Activated CD8-positive, alpha-beta memory T cell treated with anti-CD3 and anti-CD28 coated beads for 24 hours (primary cell): ENCODE results near the gene TUBA3C.

Source experiments
- DNase-seq: peaks from one replicate; pipeline ENCODE4 v3.0.0-alpha.2; 2020

The TUBA3C gene

DNA sequence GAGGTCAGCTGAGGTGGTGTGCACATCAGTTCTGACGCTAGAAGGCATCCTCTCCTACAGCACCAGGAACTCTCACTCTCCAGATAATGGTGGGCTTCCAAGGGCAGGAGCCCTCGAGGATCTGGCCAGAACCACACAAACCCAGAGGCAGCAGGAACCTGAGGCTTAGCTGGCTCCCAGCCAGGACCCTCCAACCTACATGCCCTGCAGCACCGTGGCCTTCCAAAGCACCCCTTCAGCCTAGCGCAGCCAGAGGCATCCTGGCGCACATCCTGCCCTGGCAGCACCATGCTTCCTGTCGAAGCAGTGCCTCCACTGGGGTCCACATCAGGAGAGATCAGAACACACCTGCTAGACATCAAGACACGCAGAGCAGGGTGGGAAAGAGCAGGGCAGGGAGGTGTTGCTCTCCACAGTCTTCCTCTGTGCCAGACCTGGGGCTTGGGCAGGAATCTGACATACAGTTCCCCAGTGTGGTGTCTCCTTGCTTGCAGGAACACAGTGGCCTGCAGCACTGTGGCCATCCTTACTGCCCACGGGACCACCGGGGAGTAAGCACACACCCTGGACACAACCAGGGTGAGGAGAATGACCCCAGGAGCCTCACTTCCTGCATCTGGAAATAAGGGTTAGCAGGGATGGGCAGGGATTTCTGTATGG is 21.7 kb downstream of the TUBA3C start:
- no peak for DNase-seq

DNA sequence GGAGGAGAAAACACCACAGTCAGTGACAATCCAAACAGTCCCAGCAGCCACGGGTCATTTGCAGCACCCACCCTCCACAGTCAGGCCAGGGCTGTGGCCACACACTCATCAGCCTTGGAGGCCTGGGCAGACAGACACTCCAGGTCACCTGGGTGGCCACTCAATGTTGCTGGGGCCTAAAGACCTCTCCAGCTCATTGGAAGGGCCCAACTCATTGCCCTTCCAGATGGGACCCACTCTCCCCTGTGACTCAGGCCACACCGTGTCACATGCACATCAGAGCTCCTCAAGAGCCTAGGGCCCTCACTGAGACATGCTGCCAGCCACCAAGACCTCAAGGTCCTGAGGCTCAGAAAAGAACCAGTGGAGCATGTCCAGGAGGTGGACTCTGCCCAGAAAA is 22.4 kb downstream of the TUBA3C start:
- no peak for DNase-seq

DNA sequence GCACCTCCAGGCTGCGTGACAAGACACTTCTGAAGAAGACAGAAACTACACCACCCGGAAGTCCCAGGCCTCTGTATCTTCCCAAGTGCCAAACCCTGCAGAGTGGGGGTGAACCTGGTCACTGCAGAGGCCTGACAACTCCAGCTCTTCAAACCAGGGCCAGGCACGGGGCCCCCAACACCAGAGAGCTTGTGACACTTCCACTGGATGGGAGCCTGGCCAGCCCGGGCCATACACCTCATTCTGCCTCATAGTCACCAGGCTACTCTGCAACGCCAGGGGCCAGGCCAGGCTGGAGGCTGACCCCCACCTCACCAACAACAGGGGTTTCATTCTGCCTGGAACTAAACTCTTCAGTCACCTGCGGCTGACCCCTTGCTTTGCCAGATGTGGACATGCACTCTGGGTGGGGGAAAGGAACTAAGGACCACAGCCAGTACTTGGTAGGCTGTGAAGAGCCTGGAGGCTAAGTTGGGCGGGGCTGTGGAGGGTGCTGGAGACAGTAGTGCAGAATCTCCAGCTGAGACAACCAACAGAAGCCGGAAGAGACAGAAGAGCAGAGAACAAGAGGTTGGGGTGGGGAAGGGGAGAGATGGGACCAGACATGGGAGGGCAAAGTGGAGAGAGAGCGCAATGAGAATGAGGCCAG is 23.0 kb downstream of the TUBA3C start:
- no peak for DNase-seq

DNA sequence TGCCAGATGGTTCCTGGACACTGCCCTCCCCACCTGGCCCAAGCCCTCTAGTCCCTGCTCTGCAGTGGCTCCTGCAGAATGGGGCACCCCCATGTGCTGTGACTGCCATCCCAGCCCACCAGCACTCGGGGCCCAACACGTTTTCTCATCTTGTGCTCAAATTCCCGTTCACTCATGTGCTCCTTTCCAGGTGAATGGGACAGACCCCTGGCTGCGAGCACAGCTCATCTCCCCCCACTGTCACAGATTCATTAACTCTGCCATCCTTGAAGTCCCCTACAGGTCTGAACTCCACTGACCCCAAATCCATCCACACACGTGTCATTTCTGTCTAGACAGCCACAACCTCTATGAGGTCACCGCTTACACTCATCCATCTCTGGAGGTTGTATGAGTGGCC is 23.6 kb downstream of the TUBA3C start:
- no peak for DNase-seq

DNA sequence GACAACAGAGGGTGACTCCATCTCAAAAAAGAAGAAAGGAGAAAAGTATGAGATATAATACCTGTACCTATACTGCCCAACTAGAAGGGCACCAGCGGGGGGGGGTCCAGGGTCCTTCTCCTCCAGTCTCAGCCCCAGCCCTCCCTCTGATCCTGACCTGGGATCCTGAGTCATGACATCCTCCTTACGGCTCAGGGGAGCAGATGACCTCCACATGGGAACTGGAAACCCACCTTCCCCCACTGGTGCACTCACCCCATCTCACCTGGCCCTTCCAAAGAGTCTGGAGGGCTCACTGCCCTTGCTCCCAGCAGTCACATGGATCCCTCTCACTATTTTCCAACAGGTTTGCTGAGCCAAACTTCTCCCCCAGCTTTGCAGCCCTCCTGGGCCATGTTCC is 24.2 kb downstream of the TUBA3C start:
- no peak for DNase-seq

DNA sequence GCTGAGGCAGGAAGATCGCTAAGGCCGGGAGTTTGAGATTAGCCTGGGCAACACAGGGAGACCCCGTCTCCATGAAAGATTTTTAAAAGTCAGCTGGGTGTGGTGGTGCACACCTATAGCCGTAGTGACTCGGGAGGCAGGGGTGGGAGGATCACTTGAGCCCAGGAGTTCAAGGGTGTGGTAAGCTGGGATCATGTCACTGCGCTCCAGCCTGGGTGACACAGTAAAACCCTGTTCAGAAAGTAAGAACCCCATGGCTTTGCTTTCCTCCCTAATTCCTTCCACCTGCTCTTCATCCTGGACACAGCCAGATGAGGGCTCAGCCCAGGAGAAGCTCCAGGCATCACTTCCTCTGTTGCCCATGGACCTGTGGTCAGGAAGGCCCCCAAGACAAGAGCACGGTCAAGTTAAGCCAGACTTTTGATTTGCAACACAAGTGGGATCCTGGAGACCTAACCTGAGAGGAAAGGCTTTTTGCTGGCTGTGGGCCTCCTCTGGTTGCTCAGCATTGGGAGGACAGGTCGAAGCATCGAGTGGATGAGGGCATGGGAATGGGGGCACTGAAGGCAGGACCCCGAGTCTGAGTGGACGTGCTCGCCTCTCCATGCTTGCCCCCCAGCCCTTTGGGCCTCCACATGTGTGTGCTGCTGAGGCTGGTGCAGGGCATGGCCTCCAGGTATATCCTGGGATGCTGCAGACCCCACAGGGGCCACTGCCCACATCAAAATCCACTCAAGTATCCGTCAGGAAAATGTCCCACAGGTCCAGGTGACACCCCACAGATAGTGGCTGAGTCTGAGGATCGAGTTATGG is 25.4 kb downstream of the TUBA3C start:
- no peak for DNase-seq

DNA sequence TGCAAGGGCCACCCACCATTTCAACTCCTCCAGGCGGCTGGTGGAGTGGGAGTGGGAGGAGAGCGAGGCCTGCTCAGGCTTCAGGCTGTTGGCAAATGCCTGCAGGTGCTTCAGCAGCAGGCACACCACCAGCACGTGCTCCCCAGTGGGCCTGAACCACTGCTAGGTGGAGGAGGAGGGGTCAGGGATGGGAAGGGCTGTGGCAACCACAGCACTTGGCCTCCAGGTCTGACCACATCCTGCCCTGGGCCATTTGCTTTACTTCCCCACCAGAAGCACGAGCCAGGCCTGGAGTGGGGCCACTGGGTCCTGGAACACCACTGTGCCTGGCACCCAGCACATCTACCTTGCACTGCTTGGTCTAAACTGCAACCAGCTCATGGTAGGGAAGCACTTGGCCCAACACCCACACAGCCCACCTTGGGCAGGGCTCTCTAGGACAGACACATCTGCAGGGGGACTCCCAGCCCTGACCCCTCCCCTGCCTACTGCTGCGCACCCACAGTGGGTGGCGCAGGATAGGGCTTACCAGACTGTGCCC is 26.2 kb downstream of the TUBA3C start:
- DNase-seq: no peak

DNA sequence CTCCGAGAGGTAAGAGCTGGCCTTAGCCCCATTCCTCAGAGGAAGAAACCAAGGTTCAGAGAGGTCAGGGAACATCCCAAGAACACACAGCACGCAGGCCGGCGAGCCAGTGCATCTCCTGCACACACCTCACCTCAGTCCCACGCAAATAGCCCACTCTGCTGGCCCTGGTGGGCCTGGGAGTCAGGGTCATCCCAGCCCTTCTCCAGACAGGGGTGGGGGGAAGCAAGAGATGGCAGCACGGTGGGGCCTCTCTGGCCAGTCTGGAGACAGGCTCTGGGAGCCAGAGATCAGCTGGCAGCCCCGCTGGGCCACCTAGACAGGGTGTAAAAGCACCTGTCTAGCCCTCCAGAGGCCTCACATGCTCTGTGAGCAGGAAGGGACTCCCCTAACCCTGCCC is 26.8 kb downstream of the TUBA3C start:
- no peak for DNase-seq

DNA sequence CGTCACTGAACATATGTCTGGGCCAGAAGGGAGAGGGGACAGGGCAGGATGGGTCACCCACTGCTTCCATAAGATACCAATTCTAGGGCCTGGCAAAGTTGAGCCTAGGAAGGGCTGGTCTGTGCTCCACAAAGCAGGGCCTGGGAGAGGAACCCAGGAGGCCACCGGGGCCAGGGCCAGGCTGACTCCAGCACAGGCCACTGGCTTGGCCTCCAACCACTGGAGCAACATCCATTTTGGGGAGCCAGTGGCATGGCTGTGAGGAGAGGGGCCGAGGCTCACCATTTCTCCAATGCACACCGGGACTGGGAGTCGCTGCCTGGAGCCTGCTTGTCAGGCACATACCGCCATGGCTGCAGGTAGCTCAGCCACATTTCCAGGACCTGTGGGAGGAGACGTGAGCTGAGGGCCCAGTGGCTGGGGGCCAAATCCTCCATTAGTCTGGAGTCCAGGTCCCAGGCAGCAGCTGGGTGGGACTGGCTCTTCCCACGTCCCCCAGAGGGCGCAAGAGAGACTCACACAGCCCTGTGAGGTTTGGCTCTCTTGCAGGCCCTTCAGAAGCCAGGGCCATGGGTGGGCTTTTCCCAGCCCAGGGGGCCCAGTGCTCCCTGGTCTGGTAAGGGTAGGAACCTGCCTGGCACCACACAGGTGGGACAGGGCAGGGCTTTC is 27.7 kb downstream of the TUBA3C start:
- no peak for DNase-seq

DNA sequence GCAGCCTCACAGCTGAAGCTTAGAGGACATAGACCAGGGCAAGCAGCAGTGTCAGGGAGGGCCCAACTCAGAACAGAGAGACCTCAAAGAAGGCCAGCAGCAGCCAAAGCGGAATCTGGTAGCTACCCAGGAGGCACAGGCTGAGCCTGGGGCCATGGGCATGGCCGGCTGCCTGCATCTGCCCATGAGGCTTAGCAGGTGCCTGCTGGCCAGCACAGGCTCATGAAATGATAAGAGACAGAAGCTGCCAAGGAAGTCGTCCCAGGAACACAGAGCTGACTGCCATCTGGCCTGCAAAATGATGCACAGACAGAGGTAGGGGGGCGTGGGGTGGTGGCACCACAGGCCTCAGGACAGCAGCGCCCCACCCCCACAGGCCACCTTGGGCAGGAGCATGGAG is 29.2 kb downstream of the TUBA3C start:
- no peak for DNase-seq

DNA sequence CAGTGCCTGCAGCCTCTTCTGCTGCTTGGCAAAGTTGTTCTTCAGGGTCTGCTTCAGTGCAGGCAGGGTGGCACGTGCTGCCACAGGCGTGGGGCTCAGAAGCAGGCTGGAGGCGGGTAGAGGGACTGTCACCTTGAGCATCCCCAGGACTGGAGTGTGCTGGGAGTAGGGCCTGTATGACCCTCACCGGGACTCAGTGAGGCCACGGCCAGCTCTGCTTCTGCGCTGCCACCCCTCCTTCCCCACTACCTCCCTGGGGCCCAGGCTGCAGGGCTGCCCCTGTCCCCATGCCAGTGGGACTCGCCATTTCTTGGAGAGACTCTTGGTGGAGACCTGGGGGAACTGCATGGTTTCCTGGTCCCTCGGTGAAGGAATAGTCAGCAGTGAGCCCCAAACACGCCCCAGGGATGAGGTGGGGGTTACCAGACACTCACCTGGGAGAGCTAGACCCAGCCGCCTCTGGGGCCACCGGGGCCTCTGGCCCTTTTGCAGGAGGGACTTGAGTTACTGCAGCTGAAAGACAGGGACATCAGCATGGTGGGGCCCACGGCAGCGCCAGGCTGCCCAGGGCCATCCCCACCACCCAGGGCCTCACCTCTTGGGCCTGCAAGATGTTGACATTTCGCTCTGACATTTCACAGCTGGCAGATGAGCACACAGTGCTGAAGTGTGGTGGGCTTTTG is 29.9 kb downstream of the TUBA3C start:
- DNase-seq: no peak

DNA sequence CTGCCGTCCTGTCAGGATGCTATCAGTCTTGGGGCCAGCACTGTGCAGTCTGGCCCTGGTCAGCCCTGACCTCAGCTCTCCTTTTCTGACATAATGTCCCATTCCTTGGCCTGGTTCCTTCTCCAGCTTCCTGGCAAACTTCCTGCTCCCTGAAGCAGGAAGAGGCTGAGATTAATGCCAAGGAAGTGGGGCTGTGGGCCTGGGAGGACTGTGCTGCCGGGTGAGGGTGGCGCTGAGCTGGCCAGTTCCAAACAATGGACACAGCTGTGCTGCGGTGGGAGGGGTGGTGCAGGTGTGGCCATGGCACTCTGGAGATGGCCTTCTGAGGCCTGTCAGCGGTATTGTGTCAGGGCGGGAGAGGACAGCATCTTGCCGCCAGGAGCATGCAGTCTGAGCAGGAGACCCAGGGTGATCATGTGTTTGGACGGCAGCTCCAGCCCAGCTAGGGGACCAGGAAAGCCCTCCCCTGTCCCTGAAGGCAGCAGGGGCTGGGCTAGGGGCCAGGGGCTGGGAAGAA is 30.9 kb downstream of the TUBA3C start:
- DNase-seq: no peak

DNA sequence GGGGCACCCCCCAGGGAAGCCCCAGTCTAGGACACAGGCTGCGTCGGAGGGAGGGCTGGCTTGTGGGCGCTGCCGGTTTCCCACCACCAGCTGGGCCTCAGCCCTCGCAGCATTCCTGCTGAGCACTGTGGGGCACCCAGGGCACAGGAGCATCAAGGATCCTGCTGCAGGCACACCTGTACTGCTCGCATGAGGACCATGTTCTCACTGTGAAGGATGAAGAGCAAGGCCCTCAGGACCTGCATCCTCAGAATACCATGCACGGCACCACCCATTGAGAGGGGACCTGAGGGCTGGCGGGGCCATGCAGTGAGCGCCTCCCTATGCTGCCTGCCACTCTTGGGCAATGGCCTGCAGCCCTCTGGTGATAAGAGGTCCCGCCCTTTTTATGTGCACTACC is 31.4 kb downstream of the TUBA3C start:
- DNase-seq: no peak

DNA sequence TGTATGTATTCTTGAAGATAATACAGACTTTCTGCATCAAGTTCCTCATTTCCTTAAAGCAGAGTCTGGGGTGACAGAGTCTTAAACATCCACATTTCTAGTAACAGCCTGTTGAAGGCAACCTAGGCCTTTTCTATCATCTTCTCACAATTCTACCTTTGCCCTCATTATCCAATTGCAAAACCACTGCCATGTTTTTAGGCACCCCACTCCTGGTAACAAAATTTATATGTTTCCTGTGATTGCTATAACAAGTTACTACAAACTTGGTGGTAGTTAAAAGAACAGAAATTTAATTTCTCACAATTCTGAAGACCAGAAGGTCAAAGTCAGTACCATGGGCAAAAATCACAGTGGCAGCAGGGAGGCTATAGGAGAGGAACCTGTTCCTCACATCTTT is 33.1 kb downstream of the TUBA3C start:
- DNase-seq: no peak
